HCT116 (cell line): Measurements from ENCODE around the gene TRIM63. TPM values are rescaled to one million over a fixed set of nuclear protein-coding genes. Genes with fewer than 3 reads are reported as not detected.

Source experiments
- ATAC-seq: fragments of 200-7000 bp; cut with Tn5 transposase; 2 replicates; pipeline ENCODE4 v1.9.1; 2020; ENCODE audit warnings: mild to moderate bottlenecking, moderate library complexity
- BruUV-seq: library from RNA; stranded (reverse); fragments of 400-500 nt; replicated peaks from 2 replicates; lab custom pipeline; 2021; lab: Mats Ljungman, UMichigan
- CTCF ChIA-PET: fragments of 300-600 bp; sonication (Branson Sonifier 250); formaldehyde crosslinking; loops from one replicate; lab custom pipeline; 2021; ENCODE audit warnings: antibody characterized with exemption; lab: Charles Lee
- POLR2A ChIA-PET: fragments of 300-600, 350-600 bp; sonication (Branson Sonifier 250); formaldehyde crosslinking; loops from one replicate; lab custom pipeline; 2021; ENCODE audit warnings: antibody characterized with exemption; lab: Charles Lee
- RAD21 ChIA-PET, 2 experiments: fragments of 300-600 bp; sonication (Branson Sonifier 250); formaldehyde crosslinking; loops; one replicate each; lab custom pipeline; 2023; ENCODE audit warnings: low total read pairs in 2 of 2; ENCODE audit not compliant: uncharacterized antibody in 2 of 2, unreplicated experiment in 2 of 2, low non-redundant PET in 1 of 2; lab: Charles Lee
- DNase-seq: peaks from one replicate; pipeline ENCODE4 v3.0.0-alpha.2; 2010; ENCODE audit warnings: low read depth, low spot score
- H2AFZ ChIP-seq: fragments of 200-600 bp; shearing (Covaris generic), sonication (generic); 2 replicates; pipeline ENCODE4 v1.6.1; 2017; ENCODE audit warnings: low read depth, mixed run types, mixed read lengths, antibody characterized with exemption, low read length; ENCODE audit not compliant: poor library complexity, severe bottlenecking
- H3K27ac ChIP-seq: 2 replicates; pipeline ENCODE4 v1.5.1; 2012; ENCODE audit warnings: low read depth, low read length
- H3K27me3 ChIP-seq: fragments of 200-600 bp; sonication (generic); 2 replicates; pipeline ENCODE4 v1.6.1; 2016; ENCODE audit warnings: mixed run types, low read length, mixed read lengths; ENCODE audit not compliant: insufficient read depth
- H3K36me3 ChIP-seq, 2 experiments: fragments of 200-500 bp in 1 of 2; fragments of 200-600 bp in 1 of 2; sonication (Bioruptor generic) in 1 of 2; sonication (generic) in 1 of 2; 2 replicates each; pipeline versions ENCODE4 v1.5.1 to v1.6.1; 2014 to 2016; ENCODE audit warnings: low read length in 2 of 2, inconsistent platforms in 1 of 2, mixed read lengths in 1 of 2, mixed run types in 1 of 2; ENCODE audit not compliant: insufficient read depth in 2 of 2, control insufficient read depth in 1 of 2
- H3K4me1 ChIP-seq, 2 experiments: fragments of 200-600 bp in 1 of 2; sonication (generic) in 1 of 2; 2 replicates each; pipeline versions ENCODE4 v1.5.1 to v1.6.1; 2012 to 2017; ENCODE audit warnings: low read length in 2 of 2, inconsistent platforms in 1 of 2, mild to moderate bottlenecking in 1 of 2, mixed read lengths in 1 of 2, mixed run types in 1 of 2, moderate library complexity in 1 of 2; ENCODE audit not compliant: insufficient read depth in 2 of 2, control insufficient read depth in 1 of 2
- H3K4me2 ChIP-seq: fragments of 200-600 bp; sonication (generic); 2 replicates; pipeline ENCODE4 v1.6.1; 2017; ENCODE audit warnings: mixed run types, low read length, mixed read lengths
- H3K4me3 ChIP-seq, 2 experiments: fragments of 200-600 bp in 1 of 2; sonication (generic) in 1 of 2; replicated peaks in 1 of 2; 2 replicates each; pipeline ENCODE4 v1.5.1; 2011 to 2016; ENCODE audit warnings: low read length in 2 of 2, control low read depth in 1 of 2, low read depth in 1 of 2, mild to moderate bottlenecking in 1 of 2, mixed read lengths in 1 of 2, mixed run types in 1 of 2
- H3K79me2 ChIP-seq: fragments of 200-600 bp; sonication (generic); 2 replicates; pipeline ENCODE4 v1.6.1; 2017; ENCODE audit warnings: mild to moderate bottlenecking, mixed run types, low read length, moderate library complexity, mixed read lengths; ENCODE audit not compliant: insufficient read depth
- H3K9ac ChIP-seq: fragments of 200-600 bp; sonication (generic); 2 replicates; pipeline ENCODE4 v1.6.1; 2016; ENCODE audit warnings: low read length, mixed read lengths
- H3K9me2 ChIP-seq: fragments of 200-600 bp; sonication (generic), shearing (Covaris generic); 2 replicates; pipeline ENCODE4 v1.6.1; 2017; ENCODE audit warnings: mixed run types, mild to moderate bottlenecking, moderate library complexity; ENCODE audit not compliant: insufficient read depth
- H3K9me3 ChIP-seq, 2 experiments: fragments of 200-500 bp in 1 of 2; fragments of 200-600 bp in 1 of 2; sonication (Bioruptor generic) in 1 of 2; sonication (generic) in 1 of 2; 2 replicates each; pipeline ENCODE4 v1.6.1; 2014 to 2017; ENCODE audit warnings: low read length in 2 of 2, mixed read lengths in 2 of 2, inconsistent platforms in 1 of 2, low read depth in 1 of 2, mild to moderate bottlenecking in 1 of 2, mixed run types in 1 of 2, moderate library complexity in 1 of 2; ENCODE audit not compliant: control insufficient read depth in 1 of 2, insufficient read depth in 1 of 2
- H4K20me1 ChIP-seq: fragments of 200-600 bp; sonication (generic), shearing (Covaris generic); 2 replicates; pipeline ENCODE4 v1.6.1; 2017; ENCODE audit warnings: mixed run types, mild to moderate bottlenecking, moderate library complexity; ENCODE audit not compliant: insufficient read depth
- ATF3 ChIP-seq: IDR thresholded peaks from 2 replicates; pipeline ENCODE4 v1.6.1; 2012
- CBX3 ChIP-seq: IDR thresholded peaks from 2 replicates; pipeline ENCODE4 v1.6.1; 2012; ENCODE audit warnings: low read depth
- CTCF ChIP-seq, 3 experiments: fragments of 200-600 bp in 1 of 3; sonication (generic) in 1 of 3; IDR thresholded peaks in 2 of 3; conservative IDR thresholded peaks in 1 of 3; 2 replicates each; pipeline ENCODE4 v1.5.1; 2012 to 2017; ENCODE audit warnings: low read depth in 2 of 3, low read length in 2 of 3, antibody characterized with exemption in 1 of 3, borderline replicate concordance in 1 of 3, control low read depth in 1 of 3, mild to moderate bottlenecking in 1 of 3, mixed read lengths in 1 of 3, mixed run types in 1 of 3, moderate library complexity in 1 of 3; ENCODE audit not compliant: insufficient read depth in 1 of 3
- EGR1 ChIP-seq: IDR thresholded peaks from 2 replicates; pipeline ENCODE4 v1.6.1; 2012; ENCODE audit warnings: low read depth
- ELF1 ChIP-seq: IDR thresholded peaks from 2 replicates; pipeline ENCODE4 v1.6.1; 2012; ENCODE audit warnings: low read depth, borderline replicate concordance
- EZH2phosphoT487 ChIP-seq: fragments of 200-600 bp; IDR thresholded peaks from 2 replicates; pipeline ENCODE4 v1.6.1; 2018; ENCODE audit warnings: antibody characterized with exemption, borderline replicate concordance
- MAX ChIP-seq: IDR thresholded peaks from 2 replicates; pipeline ENCODE4 v1.6.1; 2012
- POLR2A ChIP-seq: IDR thresholded peaks from 2 replicates; pipeline ENCODE4 v1.7.0; 2011; ENCODE audit warnings: borderline replicate concordance; ENCODE audit not compliant: insufficient read depth, insufficient read length; ENCODE audit errors: extremely low read depth
- RAD21 ChIP-seq: IDR thresholded peaks from 2 replicates; pipeline ENCODE4 v1.6.1; 2012; ENCODE audit warnings: low read depth, mild to moderate bottlenecking
- REST ChIP-seq: IDR thresholded peaks from 2 replicates; pipeline ENCODE4 v1.6.1; 2012; ENCODE audit warnings: low read depth
- SIN3A ChIP-seq: IDR thresholded peaks from 2 replicates; pipeline ENCODE4 v1.6.1; 2012; ENCODE audit warnings: low read depth
- intact Hi-C: fragments of 100-400 bp; cut with micrococcal nuclease; formaldehyde crosslinking; loops from 2 replicates; pipeline ENCODE4 v1.10.0; 2022
- total RNA-seq: library from RNA; stranded (reverse); gene quantifications from one replicate; pipeline ENCODE4 v1.2.1, GENCODE V29; 2021; ENCODE audit not compliant: unreplicated experiment

The TRIM63 gene
- total RNA-seq, 1 experiment from 2014 or later = not detected

GRCh38 chr1:26058052-26058595, 9.3 kb downstream of the TRIM63 start:
- DNase-seq (no peak), ATAC-seq (no peak)
- Histone ChIP-seq H4K20me1 (no peaks in the 10 kb centered on the region), H2AFZ (no peak overlapping the region), H3K4me2 (no peak overlapping the region), H3K27ac (no peak overlapping the region), H3K4me1 (no peaks in the 10 kb centered on the region), H3K27me3 (no peaks in the 10 kb centered on the region), H3K36me3 (no peaks in the 10 kb centered on the region), H3K9ac (no peak overlapping the region), H3K9me3 (no peaks in the 10 kb centered on the region), H3K4me3 (no peak overlapping the region), H3K79me2 (no peaks in the 10 kb centered on the region), H3K9me2 (no peaks in the 10 kb centered on the region)
- ChIA-PET POLR2A (no interaction called here), RAD21 (no interaction called here), CTCF (interaction anchor here (0.7 kb wide), 1 partner anchor 22 kb away, joined by 4 read pairs; no protein-coding TSS in a partner anchor)
- BruUV-seq = no TSS peak
- no peak for TF ChIP-seq EGR1
- TF ChIP-seq CBX3 = no peak
- TF ChIP-seq ELF1 = no peak
- intact Hi-C loops = no loop called here

- Histone ChIP-seq H3K4me3 (no peak overlapping the region), H3K27ac (no peak overlapping the region), H3K4me1 (no peaks in the 10 kb centered on the region), H3K4me2 (no peak overlapping the region), H3K9me3 (no peaks in the 10 kb centered on the region), H3K9me2 (no peaks in the 10 kb centered on the region), H3K79me2 (no peaks in the 10 kb centered on the region), H3K27me3 (no peaks in the 10 kb centered on the region), H4K20me1 (no peaks in the 10 kb centered on the region), H3K9ac (no peak overlapping the region), H2AFZ (no peak overlapping the region), H3K36me3 (no peaks in the 10 kb centered on the region)
- no TSS peak for BruUV-seq
- CTCF ChIA-PET = no interaction called here
- no peak for ATAC-seq
- no peak for TF ChIP-seq SIN3A
- no peak for TF ChIP-seq CTCF (IDR thresholded peaks at IDR 0.05 in 2 of 3, conservative IDR thresholded peaks at IDR 0.05 in 1 of 3; ENCODE audit: borderline replicate concordance in 1 of 3, insufficient read depth in 1 of 3, low read depth in 2 of 3, low read length in 2 of 3)
- TF ChIP-seq MAX = no peak
- no peak for TF ChIP-seq POLR2A
- no peak for TF ChIP-seq EZH2phosphoT487
- no peak for TF ChIP-seq ATF3
- no peak for TF ChIP-seq REST
- no peak for TF ChIP-seq RAD21
- RAD21 ChIA-PET = no interaction called here
- intact Hi-C loops = no loop called here
- POLR2A ChIA-PET = no interaction called here
- DNase-seq = no peak
These were observed 10.2 kb downstream of the TRIM63 start for GRCh38 chr1:26057189-26057588.
